Gastroesophageal sphincter (tissue), 4 donors: ENCODE results near the gene PTGDS. TPM values are rescaled to one million over a fixed set of nuclear protein-coding genes. Genes with fewer than 3 reads are reported as not detected.
A peak's percentile ranks its signal among the peaks of the same experiment; 100 is the strongest.

Experiments
- ATAC-seq: fragments of 150-250 bp; one replicate; pipeline ENCODE4 v1.9.1; 2016; ENCODE audit warnings: mild to moderate bottlenecking, moderate library complexity
- H3K27ac ChIP-seq, 4 donors: fragments of 200-600 bp; sonication (generic) in 3 of 4; 1 replicate in 3 of 4; 2 replicates in 1 of 4; pipeline ENCODE4 v1.5.1; 2016 to 2019
- H3K27me3 ChIP-seq: fragments of 200-600 bp; sonication (generic); one replicate; pipeline ENCODE4 v1.5.1; 2019
- H3K36me3 ChIP-seq, 2 donors: fragments of 200-600 bp; sonication (generic); one replicate each; pipeline ENCODE4 v1.5.1; 2019; ENCODE audit warnings: control low read depth in 1 of 2
- H3K4me1 ChIP-seq, 3 donors: fragments of 200-600 bp; sonication (generic); 1 replicate in 2 of 3; 2 replicates in 1 of 3; pipeline ENCODE4 v1.5.1; 2016 to 2019; ENCODE audit warnings: control low read depth in 2 of 3
- H3K4me3 ChIP-seq, 2 donors: fragments of 200-600 bp; sonication (generic); one replicate each; pipeline ENCODE4 v1.5.1; 2019; ENCODE audit warnings: mild to moderate bottlenecking in 1 of 2, moderate library complexity in 1 of 2
- H3K9me3 ChIP-seq, 3 donors: fragments of 200-600 bp; sonication (generic); one replicate each; pipeline ENCODE4 v1.5.1; 2017 to 2019; ENCODE audit warnings: control low read depth in 2 of 3
- EP300 ChIP-seq: sonication (generic); formaldehyde crosslinking; IDR thresholded peaks from one replicate; pipeline ENCODE4 v1.6.1; 2017; ENCODE audit warnings: antibody characterized with exemption, mild to moderate bottlenecking
- POLR2A ChIP-seq, 2 donors: fragments of 450-650 bp; IDR thresholded peaks; one replicate each; pipeline ENCODE4 v1.6.1; 2017; ENCODE audit warnings: antibody characterized with exemption in 2 of 2, mild to moderate bottlenecking in 2 of 2, moderate library complexity in 1 of 2
- POLR2AphosphoS5 ChIP-seq: sonication (generic); formaldehyde crosslinking; IDR thresholded peaks from one replicate; pipeline ENCODE4 v1.6.1; 2017; ENCODE audit warnings: antibody characterized with exemption
- WGBS, 2 donors: methylation state at CpG; one replicate each; pipeline ENCODE4 v1.1.5; 2018; ENCODE audit warnings: low coverage in 1 of 2; 5-methylcytosine and 5-hydroxymethylcytosine counted together
- total RNA-seq, 4 donors: library from RNA; depleted of rRNA; stranded (reverse); fragments of >200 nt; gene quantifications; one replicate each; pipeline ENCODE4 v1.1.0, GENCODE V29; 2016
- TF ChIP-seq, protein P1 (sequence below), 4 experiments: fragments of 200-600 bp in 2 of 4; fragments of 450-650 bp in 2 of 4; sonication (generic) in 1 of 4; IDR thresholded peaks; one replicate each; pipeline ENCODE4 v1.5.1; 2017 to 2019; ENCODE audit warnings: antibody characterized with exemption in 4 of 4, mild to moderate bottlenecking in 2 of 4, moderate library complexity in 2 of 4

PTGDS gene
- total RNA-seq, 4 donors from 2014 or later = 7.4 to 132 (median 29.7) TPM

DNA sequence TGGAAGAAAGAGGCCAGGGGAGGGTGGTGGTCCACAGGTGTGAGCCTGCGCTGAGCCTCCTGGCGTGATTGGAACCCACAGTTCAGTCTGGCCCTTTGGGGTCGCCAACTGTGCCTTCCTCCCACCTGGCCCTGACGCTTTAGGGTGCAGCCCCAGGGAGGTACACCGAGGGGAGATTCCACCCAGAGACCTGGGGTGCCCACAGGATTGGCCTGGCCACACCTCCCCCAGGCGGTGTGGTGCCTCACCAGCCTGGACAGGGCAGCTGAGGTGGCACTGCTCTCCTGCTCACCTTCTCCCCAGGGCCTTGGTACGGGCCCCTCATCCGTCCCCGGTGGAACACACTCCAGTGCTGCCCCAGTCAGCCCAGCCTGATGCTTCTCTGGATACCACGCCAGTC lies 20.1 kb downstream of the PTGDS start:
- Histone ChIP-seq H3K36me3 (peaks cover 0 to 18% of the 10 kb centered on the region in 2 donors), H3K27ac (peak overlapping the region in 1 of 4 donors; percentile 3), H3K4me1 (peaks cover 0 to 45% (median 31%) of the 10 kb centered on the region in 3 donors), H3K9me3 (no peaks in the 10 kb centered on the region), H3K27me3 (peaks cover 58% of the 10 kb centered on the region), H3K4me3 (no peak overlapping the region)
- no CpG with 5 or more reads among the region's 10 CpGs for WGBS, 2 donors
- no peak for ATAC-seq
- TF ChIP-seq EP300 = no peak
- TF ChIP-seq POLR2A (IDR thresholded peaks at IDR 0.05) = no peak
- TF ChIP-seq POLR2AphosphoS5 = no peak
- TF ChIP-seq, protein P1, sequence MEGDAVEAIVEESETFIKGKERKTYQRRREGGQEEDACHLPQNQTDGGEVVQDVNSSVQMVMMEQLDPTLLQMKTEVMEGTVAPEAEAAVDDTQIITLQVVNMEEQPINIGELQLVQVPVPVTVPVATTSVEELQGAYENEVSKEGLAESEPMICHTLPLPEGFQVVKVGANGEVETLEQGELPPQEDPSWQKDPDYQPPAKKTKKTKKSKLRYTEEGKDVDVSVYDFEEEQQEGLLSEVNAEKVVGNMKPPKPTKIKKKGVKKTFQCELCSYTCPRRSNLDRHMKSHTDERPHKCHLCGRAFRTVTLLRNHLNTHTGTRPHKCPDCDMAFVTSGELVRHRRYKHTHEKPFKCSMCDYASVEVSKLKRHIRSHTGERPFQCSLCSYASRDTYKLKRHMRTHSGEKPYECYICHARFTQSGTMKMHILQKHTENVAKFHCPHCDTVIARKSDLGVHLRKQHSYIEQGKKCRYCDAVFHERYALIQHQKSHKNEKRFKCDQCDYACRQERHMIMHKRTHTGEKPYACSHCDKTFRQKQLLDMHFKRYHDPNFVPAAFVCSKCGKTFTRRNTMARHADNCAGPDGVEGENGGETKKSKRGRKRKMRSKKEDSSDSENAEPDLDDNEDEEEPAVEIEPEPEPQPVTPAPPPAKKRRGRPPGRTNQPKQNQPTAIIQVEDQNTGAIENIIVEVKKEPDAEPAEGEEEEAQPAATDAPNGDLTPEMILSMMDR (IDR thresholded peaks at IDR 0.05) = no peak

DNA sequence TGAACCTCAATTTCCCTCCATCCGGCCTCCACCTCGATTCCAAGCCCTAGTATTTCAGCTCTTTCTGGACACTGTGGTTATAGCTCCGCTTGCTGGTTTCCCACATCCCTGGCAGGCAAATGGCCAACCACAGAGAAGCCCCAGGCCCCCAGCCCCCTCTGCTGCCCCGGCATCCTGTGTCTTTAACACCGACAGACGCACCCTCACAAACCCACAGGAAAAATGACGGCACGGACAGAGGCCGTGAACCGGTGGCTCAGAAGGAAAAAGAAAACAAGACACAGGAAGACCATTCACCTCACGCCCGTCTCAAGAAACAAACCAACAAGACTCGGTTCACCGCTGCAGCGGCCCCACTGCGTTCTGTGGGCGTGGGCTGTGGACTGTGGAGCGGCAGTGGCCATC lies 20.5 kb downstream of the PTGDS start:
- H3K4me3 ChIP-seq = no peak overlapping the region
- no peaks in the 10 kb centered on the region for H3K9me3 ChIP-seq
- no peak for ATAC-seq
- peaks cover 0 to 18% of the 10 kb centered on the region in 2 donors for H3K36me3 ChIP-seq
- WGBS, 2 donors = 72 to 81% methylated on average over 3 to 13 of the region's 18 CpGs
- peaks cover 58% of the 10 kb centered on the region for H3K27me3 ChIP-seq
- H3K4me1 ChIP-seq = peaks cover 0 to 40% (median 28%) of the 10 kb centered on the region in 3 donors
- peak overlapping the region in 1 of 4 donors; percentile 3 for H3K27ac ChIP-seq
- TF ChIP-seq, protein P1 (IDR thresholded peaks at IDR 0.05) = no peak
- TF ChIP-seq POLR2A (IDR thresholded peaks at IDR 0.05) (no peak), EP300 (no peak), POLR2AphosphoS5 (no peak)

DNA sequence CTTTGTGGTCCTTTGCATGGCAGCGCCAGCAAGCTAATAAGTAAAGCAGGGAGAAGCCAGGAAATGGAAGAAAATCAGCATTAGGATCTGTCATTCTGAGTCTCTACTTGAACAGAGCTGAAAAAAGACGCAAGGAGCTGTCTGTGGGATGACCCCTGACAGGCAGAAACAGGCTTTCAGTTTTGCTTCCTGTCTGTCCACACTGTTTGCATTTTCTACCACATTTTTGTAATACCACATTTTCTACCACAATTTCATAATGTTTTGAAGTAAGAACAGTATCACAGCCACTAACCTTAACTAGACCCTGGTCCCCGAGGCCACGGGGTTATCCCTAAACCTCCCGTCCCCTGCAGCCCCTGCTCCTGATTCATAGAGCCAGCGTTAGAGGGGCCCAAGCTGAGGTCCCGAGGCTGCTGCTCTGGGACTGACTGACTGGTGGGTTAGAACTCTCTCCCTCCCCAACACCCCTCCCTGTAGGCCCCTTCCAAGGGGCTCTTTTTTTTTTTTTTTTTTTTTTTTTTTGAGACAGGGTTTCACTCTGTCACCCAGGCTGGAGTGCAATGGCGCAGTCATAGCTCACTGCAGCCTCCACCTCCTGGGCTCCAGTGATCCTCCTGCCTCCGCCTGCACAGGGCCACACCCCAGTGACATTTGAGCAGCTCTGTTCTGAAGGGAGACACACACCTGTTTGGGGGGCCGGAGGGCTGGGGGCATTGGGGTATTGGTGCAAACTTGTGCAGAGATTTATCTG lies 23.1 kb downstream of the PTGDS start:
- Histone ChIP-seq H3K4me3 (no peak overlapping the region), H3K36me3 (no peaks in the 10 kb centered on the region), H3K27me3 (peaks cover 37% of the 10 kb centered on the region), H3K27ac (no peak overlapping the region), H3K9me3 (no peaks in the 10 kb centered on the region), H3K4me1 (peaks cover 0 to 15% (median 14%) of the 10 kb centered on the region in 3 donors)
- no peak for ATAC-seq
- TF ChIP-seq POLR2AphosphoS5 (no peak), EP300 (no peak), POLR2A (IDR thresholded peaks at IDR 0.05) (no peak)
- TF ChIP-seq, protein P1 (IDR thresholded peaks at IDR 0.05) = no peak
- 66 to 70% methylated on average over 3 to 7 of the region's 10 CpGs for WGBS, 2 donors

DNA sequence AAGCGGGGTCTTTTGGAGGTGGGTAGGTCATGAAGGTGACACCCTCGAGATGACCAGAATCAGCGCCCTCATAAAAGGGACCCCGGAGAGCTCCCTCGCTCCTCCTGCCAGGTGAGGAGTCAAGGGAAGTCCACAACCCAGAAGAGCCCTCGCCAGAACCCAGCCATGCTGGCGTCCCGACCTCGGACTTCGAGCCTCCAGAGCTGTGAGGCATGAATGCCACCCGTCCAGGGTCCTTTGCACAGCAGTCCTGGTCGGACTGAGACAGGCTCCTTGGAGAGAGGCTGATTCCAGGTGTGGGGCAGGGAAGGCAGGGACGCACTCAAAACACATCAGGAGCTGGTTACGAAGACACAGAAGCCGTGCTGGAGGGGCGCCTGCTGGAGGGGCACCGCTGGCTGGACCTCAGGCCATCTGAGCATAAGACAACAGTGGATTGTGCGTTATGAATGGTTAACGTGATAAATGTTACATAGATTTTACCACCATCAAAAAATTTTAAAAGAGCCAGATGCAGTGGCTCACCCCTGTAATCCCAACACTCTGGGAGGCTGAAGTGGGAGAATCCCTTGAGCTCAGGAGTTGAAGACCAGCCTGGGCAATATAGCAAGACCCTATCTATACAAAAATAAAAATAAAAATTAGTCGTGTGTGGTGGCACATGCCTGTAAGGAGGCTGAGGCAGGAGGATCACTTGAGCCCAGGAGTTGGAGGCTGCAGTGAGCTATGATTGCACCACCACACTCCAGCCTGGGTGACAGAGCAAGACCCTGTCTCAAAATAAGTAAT lies 24.7 kb downstream of the PTGDS start:
- H3K4me1 ChIP-seq = peaks cover 0 to 7% (median 0%) of the 10 kb centered on the region in 3 donors
- no peak for ATAC-seq
- H3K9me3 ChIP-seq = no peaks in the 10 kb centered on the region
- no peaks in the 10 kb centered on the region for H3K36me3 ChIP-seq
- WGBS, 2 donors = 63 to 84% methylated on average over 3 to 7 of the region's 20 CpGs
- no peak overlapping the region for H3K4me3 ChIP-seq
- H3K27me3 ChIP-seq = peaks cover 20% of the 10 kb centered on the region
- TF ChIP-seq POLR2A (IDR thresholded peaks at IDR 0.05) (no peak), POLR2AphosphoS5 (no peak), EP300 (no peak)
- TF ChIP-seq, protein P1 (IDR thresholded peaks at IDR 0.05) = no peak
- H3K27ac ChIP-seq = no peak overlapping the region
